K562 (cell line): ENCODE results near the gene ZNF319. TPM values are rescaled to one million over a fixed set of nuclear protein-coding genes. Genes with fewer than 3 reads are reported as not detected.
"Not testable (repeated sequence)": the region's sequence is repeated elsewhere in the genome, so short reads cannot be mapped to it uniquely, and the experiment has no call there.

Experiments
- ATAC-seq: fragments of 200-7000 bp; cut with Tn5 transposase; 3 replicates; pipeline ENCODE4 v1.9.1; 2020; ENCODE audit warnings: moderate library complexity
- BruUV-seq: library from RNA; stranded (reverse); fragments of 400-500 nt; replicated peaks from 2 replicates; lab custom pipeline; 2021; lab: Mats Ljungman, UMichigan
- CTCF ChIA-PET: fragments of 300-600 bp; formaldehyde crosslinking; extraction: SDS; loops from one replicate; lab custom pipeline; 2021; ENCODE audit warnings: low intra/inter-chr PET ratio; lab: Yijun Ruan, JAX
- POLR2A ChIA-PET: fragments of 300-600, 350-650 bp; sonication (Branson Sonifier 250); formaldehyde crosslinking; extraction: SDS; loops from one replicate; lab custom pipeline; 2021; ENCODE audit warnings: antibody characterized with exemption, inconsistent platforms; lab: Yijun Ruan, JAX
- DNase-seq, 4 experiments: peaks; one replicate each; pipeline versions ENCODE4 v3.0.0 to v3.0.0-alpha.2; 2011 to 2018; ENCODE audit warnings: low spot score in 3 of 4, mixed read lengths in 3 of 4; ENCODE audit errors: extremely low read depth in 1 of 4
- FAIRE-seq: peaks from 2 replicates; lab custom pipeline; 2011; peaks lifted over from hg19 to GRCh38; lab: Jason Lieb, UNC
- H2AFZ ChIP-seq: 2 replicates; pipeline ENCODE4 v1.6.0; 2011; ENCODE audit warnings: low read depth, low read length, control low read depth, inconsistent platforms
- H3K27ac ChIP-seq: fragments of 200-600 bp; 3 replicates; pipeline ENCODE4 v1.8.0; 2011; ENCODE audit warnings: low read depth, mild to moderate bottlenecking, control low read depth, inconsistent platforms, low read length, moderate library complexity, mixed read lengths; ENCODE audit errors: extremely low read depth
- H3K27me3 ChIP-seq, 2 experiments: fragments of 300-600 bp in 1 of 2; 2 replicates in 1 of 2; 3 replicates in 1 of 2; pipeline versions ENCODE4 v1.6.0 to v1.8.0; 2011; ENCODE audit warnings: inconsistent platforms in 2 of 2, low read length in 2 of 2, mild to moderate bottlenecking in 1 of 2, mixed read lengths in 1 of 2, moderate library complexity in 1 of 2; ENCODE audit not compliant: control insufficient read depth in 2 of 2, insufficient read depth in 2 of 2
- H3K36me3 ChIP-seq: fragments of 300-600 bp; 3 replicates; pipeline ENCODE4 v1.8.0; 2011; ENCODE audit warnings: mild to moderate bottlenecking, low read length, inconsistent platforms; ENCODE audit not compliant: control insufficient read depth, insufficient read depth
- H3K4me1 ChIP-seq, 2 experiments: fragments of 200-600 bp in 1 of 2; replicated peaks in 1 of 2; 2 replicates in 1 of 2; 3 replicates in 1 of 2; pipeline versions ENCODE4 v1.5.1 to v1.8.0; 2011; ENCODE audit warnings: inconsistent platforms in 2 of 2, low read length in 2 of 2, mild to moderate bottlenecking in 1 of 2, mixed read lengths in 1 of 2, moderate library complexity in 1 of 2; ENCODE audit not compliant: control insufficient read depth in 2 of 2, insufficient read depth in 2 of 2
- H3K4me2 ChIP-seq: 2 replicates; pipeline ENCODE4 v1.6.1; 2011; ENCODE audit warnings: low read length, control low read depth, inconsistent platforms, mixed read lengths; ENCODE audit not compliant: insufficient read depth
- H3K4me3 ChIP-seq: fragments of 200-600 bp; sonication (generic), shearing (Covaris generic); 2 replicates; pipeline ENCODE4 v1.5.1; 2016; ENCODE audit warnings: control low read depth, inconsistent platforms
- H3K79me2 ChIP-seq: fragments of 200-600 bp; 3 replicates; pipeline ENCODE4 v1.8.0; 2011; ENCODE audit warnings: low read length, inconsistent platforms; ENCODE audit not compliant: control insufficient read depth, insufficient read depth
- H3K9ac ChIP-seq, 2 experiments: 2 replicates each; pipeline versions ENCODE4 v1.6.0 to v1.6.1; 2011; ENCODE audit warnings: low read depth in 2 of 2, low read length in 2 of 2, control low read depth in 1 of 2, inconsistent platforms in 1 of 2, mild to moderate bottlenecking in 1 of 2, mixed read lengths in 1 of 2; ENCODE audit not compliant: insufficient read depth in 1 of 2
- H3K9me1 ChIP-seq: one replicate; pipeline ENCODE4 v1.6.0; 2011; ENCODE audit warnings: inconsistent platforms, mild to moderate bottlenecking, low read length, moderate library complexity; ENCODE audit not compliant: control insufficient read depth, insufficient read depth
- H3K9me3 ChIP-seq: replicated peaks from 2 replicates; pipeline ENCODE4 v1.5.1; 2011; ENCODE audit warnings: low read depth, low read length, inconsistent platforms; ENCODE audit not compliant: control insufficient read depth, insufficient read depth
- H4K20me1 ChIP-seq: replicated peaks from 2 replicates; pipeline ENCODE4 v1.6.1; 2011; ENCODE audit warnings: low read length, inconsistent platforms, mixed read lengths; ENCODE audit not compliant: control insufficient read depth, insufficient read depth
- ARID1B ChIP-seq: fragments of 450-650 bp; IDR thresholded peaks from 2 replicates; pipeline ENCODE4 v1.6.1; 2016; ENCODE audit warnings: antibody characterized with exemption, mild to moderate bottlenecking, inconsistent platforms
- CBFA2T2 ChIP-seq: fragments of 450-650 bp; conservative IDR thresholded peaks from 2 replicates; pipeline ENCODE4 v1.6.1; 2017; ENCODE audit warnings: mild to moderate bottlenecking
- CBFA2T3 ChIP-seq: fragments of 450-650 bp; IDR thresholded peaks from 2 replicates; pipeline ENCODE4 v1.6.1; 2017
- ILF3 ChIP-seq: fragments of 450-650 bp; IDR thresholded peaks from 2 replicates; pipeline ENCODE4 v1.6.1; 2018; ENCODE audit warnings: antibody characterized with exemption, mild to moderate bottlenecking, moderate library complexity, borderline replicate concordance
- PKNOX1 ChIP-seq: fragments of 450-650 bp; IDR thresholded peaks from 2 replicates; pipeline ENCODE4 v1.6.1; 2016
- POLR3A ChIP-seq: IDR thresholded peaks from 2 replicates; pipeline ENCODE4 v1.6.1; 2011; ENCODE audit warnings: borderline replicate concordance, mild to moderate bottlenecking, moderate library complexity; ENCODE audit not compliant: insufficient read length, insufficient read depth; ENCODE audit errors: extremely low read depth
- SOX6 ChIP-seq: fragments of 450-650 bp; IDR thresholded peaks from 2 replicates; pipeline ENCODE4 v1.6.1; 2014; ENCODE audit warnings: mild to moderate bottlenecking
- TAL1 ChIP-seq: fragments of 450-650 bp; IDR thresholded peaks from 2 replicates; pipeline ENCODE4 v1.6.1; 2016; ENCODE audit warnings: mild to moderate bottlenecking
- TBP ChIP-seq: optimal IDR thresholded peaks from 2 replicates; pipeline ENCODE3; 2011; ENCODE audit warnings: low read depth, low read length, improper control_type of control experiment
- ZFX ChIP-seq: sonication (generic); formaldehyde crosslinking; IDR thresholded peaks from 2 replicates; pipeline ENCODE4 v1.8.0; 2022; ENCODE audit warnings: mild to moderate bottlenecking, missing genetic modification reagents, moderate library complexity
- WGBS: fragments of 100-300 bp; shearing (Covaris generic); methylation state at CpG from one replicate; pipeline ENCODE4 v1.1.6; 2016; ENCODE audit warnings: low coverage, mixed read lengths; ENCODE audit not compliant: insufficient coverage; ENCODE audit errors: missing lambda C conversion rate; 5-methylcytosine and 5-hydroxymethylcytosine counted together
- in situ Hi-C: fragments of 300-500 bp; cut with MboI; formaldehyde crosslinking; loops from 4 replicates; pipeline ENCODE4 v1.15.0; 2018; ENCODE audit warnings: inconsistent platforms, mixed read lengths
- intact Hi-C: fragments of 100-400 bp; cut with micrococcal nuclease; formaldehyde crosslinking; loops from 2 replicates; pipeline ENCODE4 v1.14.2; 2022
- polyA plus RNA-seq, 8 experiments: library from polyadenylated mRNA; depleted of rRNA in 4 of 8; stranded (reverse) in 5 of 8; unstranded in 3 of 8; fragments of >200 nt; fragmentation: Nextera tagmentation in 2 of 8; fragmentation: Illumina TruSeq in 1 of 8; extraction: Ambion mirVana in 2 of 8; extraction: Trizol in 1 of 8; gene quantifications; 2 replicates each; pipeline versions ENCODE4 v1.2.1 to v1.2.3, GENCODE V29; 2011 to 2014; ENCODE audit warnings: inconsistent platforms in 1 of 8, missing spikeins in 1 of 8
- total RNA-seq, 7 experiments: library from RNA; depleted of rRNA in 6 of 7; stranded (reverse); fragments of >200 nt in 6 of 7; fragmentation: Illumina TruSeq in 2 of 7; extraction: Trizol in 2 of 7; gene quantifications; 2 replicates each; pipeline versions ENCODE4 v1.2.1 to v1.2.3, GENCODE V29; 2011 to 2021; ENCODE audit warnings: low replicate concordance in 1 of 7

Gene ZNF319
- total and polyA plus RNA-seq, 9 of the 15 experiments (the other 6 are each of a cell fraction or from before 2014, with no cell fraction given) = 0.20 to 5.7 (median 1.4) TPM

GRCh38 chr16:57979006-57979585, 21.4 kb downstream of the ZNF319 start (continued):
- no peak for TF ChIP-seq ILF3

GRCh38 chr16:57978070-57978465, 22.4 kb downstream of the ZNF319 start:
- H3K36me3 ChIP-seq, H3K79me2 ChIP-seq, ATAC-seq, in situ Hi-C loops, H3K27me3 ChIP-seq, BruUV-seq, H3K4me3 ChIP-seq, CTCF ChIA-PET, H4K20me1 ChIP-seq, intact Hi-C loops, FAIRE-seq, H3K9me3 ChIP-seq, H3K9me1 ChIP-seq: not testable (repeated sequence)
- Histone ChIP-seq H3K27ac (peak overlapping the region; percentile 74; the same call in 2 of the 3 replicates), H3K4me2 (peak overlapping the region; percentile 19; the same call in 1 of the 2 replicates), H3K4me1 (peaks cover 28 to 42% of the 10 kb centered on the region in 2 experiments), H2AFZ (peak overlapping the region; percentile 60), H3K9ac (peak overlapping the region in 1 of 2 experiments; percentile 71; a peak in 1 of 4 replicates)
- peak; percentile 18 for TF ChIP-seq POLR3A
- 0 out of 2 replicates have a peak, but pooled peaks have one; percentile 6 for TF ChIP-seq TAL1
- peak; percentile 29 for TF ChIP-seq CBFA2T2
- TF ChIP-seq ARID1B = peak; percentile 6; the same call in 1 of the 2 replicates
- TF ChIP-seq PKNOX1 = peak; percentile 48; the same call in 1 of the 2 replicates
- 0 out of 2 replicates have a peak, but pooled peaks have one; percentile 24 for TF ChIP-seq ZFX (CRISPR knock-in tag)
- peak; percentile 56 for TF ChIP-seq CBFA2T3
- TF ChIP-seq TBP = peak; percentile 16
- 0 out of 2 replicates have a peak, but pooled peaks have one; percentile 35 for TF ChIP-seq SOX6
- POLR2A ChIA-PET = interaction anchor here (0.6 to 2.4 kb wide), 6 partner anchors 15 to 652 kb away, joined by 3 to 18 read pairs (median 4); partner anchors contain the start of gene CNOT1
- 21% methylated on average over 2 of the region's 2 CpGs for WGBS
- peak in 3 of 4 experiments; percentile 18 to 62 (median 34) for DNase-seq
